GM12874 (cell line): ENCODE data around the gene CNN2.

Experiments used
- CTCF ChIP-seq: IDR thresholded peaks from 2 replicates; pipeline ENCODE4 v1.5.1; 2011; ENCODE audit warnings: low read depth, mild to moderate bottlenecking, control low read depth, low read length, moderate library complexity; ENCODE audit not compliant: insufficient read depth

The CNN2 gene

GRCh38 chr19:1040476-1041271 is 14.3 kb downstream of the CNN2 start:
- no peak for TF ChIP-seq CTCF

DNA sequence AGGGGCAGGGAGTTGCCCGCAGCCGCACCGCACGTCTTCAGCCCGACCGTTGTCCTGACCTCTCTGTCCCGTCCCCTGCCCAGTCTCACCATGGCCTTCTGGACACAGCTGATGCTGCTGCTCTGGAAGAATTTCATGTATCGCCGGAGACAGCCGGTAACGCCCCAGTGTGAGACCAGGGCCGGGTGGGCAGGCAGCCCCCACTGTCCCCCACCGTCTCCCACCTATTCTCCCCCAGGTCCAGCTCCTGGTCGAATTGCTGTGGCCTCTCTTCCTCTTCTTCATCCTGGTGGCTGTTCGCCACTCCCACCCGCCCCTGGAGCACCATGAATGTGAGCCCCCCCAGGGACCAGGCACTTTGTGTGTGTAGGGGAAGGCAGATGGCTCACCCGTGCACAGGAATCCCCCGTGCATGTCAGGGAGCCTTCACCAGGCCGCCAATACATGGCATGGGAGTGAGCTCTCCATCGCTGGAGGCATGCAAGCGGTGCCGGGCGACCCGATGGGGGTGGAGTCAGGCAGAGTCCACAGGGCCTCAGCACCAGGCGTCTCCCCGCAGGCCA is 14.9 kb downstream of the CNN2 start:
- TF ChIP-seq CTCF, result no peak

GRCh38 chr19:1041835-1042685 is 15.7 kb downstream of the CNN2 start:
- TF ChIP-seq CTCF, result no peak

- TF ChIP-seq CTCF, result no peak
These were observed 16.5 kb downstream of the CNN2 start for GRCh38 chr19:1042689-1043511.

- no peak for TF ChIP-seq CTCF
These were observed 18.8 kb downstream of the CNN2 start for GRCh38 chr19:1045247-1045603.

GRCh38 chr19:1046117-1046626 is 19.8 kb downstream of the CNN2 start:
- TF ChIP-seq CTCF, result no peak
